Measurements from ENCODE around the gene TBC1D4. TPM values are rescaled to one million over a fixed set of nuclear protein-coding genes. Genes with fewer than 3 reads are reported as not detected.

The TBC1D4 gene
- total and polyA plus RNA-seq, 10 donors, result 10.1 to 67.0 (median 21.6) TPM

DNA sequence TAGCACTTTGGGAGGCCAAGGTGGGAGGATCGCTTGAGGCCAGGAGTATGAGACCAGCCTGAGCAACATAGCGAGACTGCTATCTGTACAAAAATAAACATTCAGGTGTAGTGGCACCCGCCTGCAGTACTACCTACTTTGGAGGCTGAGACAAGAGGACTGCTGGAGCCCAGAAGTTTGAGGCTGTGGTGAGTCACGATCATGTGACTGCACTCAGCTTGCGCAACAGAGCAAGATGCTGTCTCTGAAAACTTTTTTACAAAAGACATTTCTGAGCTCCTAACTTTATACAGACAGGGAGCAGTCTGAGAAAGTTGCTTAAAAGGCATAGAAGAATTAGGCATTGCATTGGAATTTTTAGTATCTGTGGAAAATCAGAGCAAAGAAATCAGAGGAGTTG, 10.4 kb upstream of the TBC1D4 start:
- Histone ChIP-seq H3K36me3 (no peaks in the 10 kb centered on the region), H3K27me3 (replicated peaks in 1 of 7) (peaks cover 0 to 6% (median 0%) of the 10 kb centered on the region in 7 donors), H3K4me1 (peaks cover 0 to 12% (median 2%) of the 10 kb centered on the region in 6 donors), H3K9me3 (no peaks in the 10 kb centered on the region), H3K4me3 (no peak overlapping the region), H3K27ac (no peak overlapping the region)
- no peak for TF ChIP-seq CTCF (IDR thresholded peaks at IDR 0.05 in 8 of 11, conservative IDR thresholded peaks at IDR 0.05 in 3 of 11)
- no peak for TF ChIP-seq POLR2AphosphoS5 (IDR thresholded peaks at IDR 0.05)
- no peak for TF ChIP-seq POLR2A (IDR thresholded peaks at IDR 0.05)
- intact Hi-C loops (cut with DNase I; ENCODE audit: low total_unique reads), result no loop called here
- no peak for DNase-seq
- WGBS, 5 donors, result 93 to 96% (median 95%) methylated on average over 5 of the region's 5 CpGs

- Histone ChIP-seq H3K27me3 (replicated peaks in 1 of 7) (peaks cover 0 to 10% (median 0%) of the 10 kb centered on the region in 7 donors), H3K4me1 (peaks cover 0 to 18% (median 2%) of the 10 kb centered on the region in 6 donors), H3K4me3 (no peak overlapping the region), H3K36me3 (no peaks in the 10 kb centered on the region), H3K27ac (no peak overlapping the region), H3K9me3 (no peaks in the 10 kb centered on the region)
- no peak for TF ChIP-seq POLR2AphosphoS5 (IDR thresholded peaks at IDR 0.05)
- TF ChIP-seq CTCF (IDR thresholded peaks at IDR 0.05 in 8 of 11, conservative IDR thresholded peaks at IDR 0.05 in 3 of 11), result no peak
- no peak for TF ChIP-seq POLR2A (IDR thresholded peaks at IDR 0.05)
- intact Hi-C loops (cut with DNase I; ENCODE audit: low total_unique reads), result no loop called here
- DNase-seq, result no peak
- WGBS, 5 donors, result 91 to 97% (median 92%) methylated on average over 2 of the region's 2 CpGs
These were observed 9.4 kb upstream of the TBC1D4 start for GRCh38 chr13:75491376-75491775.

DNA sequence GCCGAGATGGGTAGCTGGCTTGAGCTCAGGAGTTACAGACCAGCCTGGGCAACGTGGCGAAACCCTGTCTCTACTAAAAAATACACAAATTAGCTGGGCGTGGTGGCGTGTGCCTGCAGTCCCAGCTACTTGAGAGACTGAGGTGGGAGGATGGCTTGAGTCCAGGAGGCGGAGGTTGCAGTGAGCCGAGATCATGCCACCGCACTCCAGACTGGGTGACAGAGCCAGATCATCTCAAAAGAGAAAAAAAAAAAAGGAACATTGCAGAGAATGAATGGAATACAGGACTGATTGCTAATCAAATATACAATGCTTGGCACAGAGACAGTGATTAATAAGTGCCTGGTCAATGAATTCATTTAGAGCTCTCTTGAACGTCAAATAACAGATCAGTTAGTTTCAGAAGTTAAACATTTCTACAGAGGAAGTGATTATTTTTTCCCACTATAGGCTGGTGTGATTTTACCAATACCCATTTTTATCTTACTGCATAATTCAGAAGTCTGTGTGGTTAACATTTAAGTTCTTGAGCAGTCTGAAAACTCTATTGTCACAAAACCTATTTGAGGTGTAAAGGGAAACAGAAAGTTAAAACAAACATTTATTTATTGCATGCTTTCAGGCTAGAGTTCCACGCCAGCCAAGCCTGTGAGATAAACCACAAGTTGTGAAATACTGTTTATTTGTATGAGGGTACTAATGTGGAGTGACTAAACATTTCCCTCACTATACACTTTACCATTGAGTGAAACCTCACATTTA, 7.7 kb upstream of the TBC1D4 start:
- intact Hi-C loops (cut with DNase I; ENCODE audit: low total_unique reads), result no loop called here
- Histone ChIP-seq H3K4me1 (peaks cover 0 to 18% (median 2%) of the 10 kb centered on the region in 6 donors), H3K27me3 (replicated peaks in 1 of 7) (peaks cover 0 to 26% (median 0%) of the 10 kb centered on the region in 7 donors), H3K36me3 (no peaks in the 10 kb centered on the region), H3K27ac (no peak overlapping the region), H3K9me3 (no peaks in the 10 kb centered on the region), H3K4me3 (no peak overlapping the region)
- DNase-seq, result no peak
- TF ChIP-seq CTCF (IDR thresholded peaks at IDR 0.05 in 8 of 11, conservative IDR thresholded peaks at IDR 0.05 in 3 of 11) (no peak), POLR2AphosphoS5 (IDR thresholded peaks at IDR 0.05) (no peak), POLR2A (IDR thresholded peaks at IDR 0.05) (no peak)
- WGBS, 5 donors, result 52 to 68% (median 60%) methylated on average over 10 of the region's 10 CpGs
